CD14-positive monocyte (primary cell): ENCODE measurements around the gene ICE1. TPM values are rescaled to one million over a fixed set of nuclear protein-coding genes. Genes with fewer than 3 reads are reported as not detected.

ENCODE experiments used
- DNase-seq, 3 donors: peaks; one replicate each; pipeline ENCODE4 v3.0.0-alpha.2; 2011 to 2022
- H2AFZ ChIP-seq: 2 replicates; pipeline ENCODE4 v1.6.0; 2012; ENCODE audit warnings: mild to moderate bottlenecking, low read depth, low read length, inconsistent platforms; ENCODE audit not compliant: insufficient read depth, poor library complexity, severe bottlenecking
- H3K27ac ChIP-seq, 2 donors: 1 replicate in 1 of 2; 2 replicates in 1 of 2; pipeline ENCODE4 v1.5.1; 2012 to 2013; ENCODE audit warnings: low read length in 2 of 2, control low read depth in 1 of 2, inconsistent platforms in 1 of 2, low read depth in 1 of 2, mild to moderate bottlenecking in 1 of 2
- H3K27me3 ChIP-seq, 2 donors: one replicate each; pipeline versions ENCODE4 v1.6.0 to v1.6.1; 2011 to 2013; ENCODE audit warnings: low read length in 2 of 2; ENCODE audit not compliant: control insufficient read depth in 2 of 2, insufficient read depth in 2 of 2
- H3K36me3 ChIP-seq, 2 donors: replicated peaks in 1 of 2; 1 replicate in 1 of 2; 2 replicates in 1 of 2; pipeline versions ENCODE4 v1.5.1 to v1.6.1; 2012 to 2013; ENCODE audit warnings: low read length in 2 of 2, control low read depth in 1 of 2, inconsistent platforms in 1 of 2, mild to moderate bottlenecking in 1 of 2; ENCODE audit not compliant: insufficient read depth in 2 of 2, control insufficient read depth in 1 of 2
- H3K4me1 ChIP-seq, 2 donors: 1 replicate in 1 of 2; 2 replicates in 1 of 2; pipeline versions ENCODE4 v1.5.1 to v1.6.1; 2012 to 2013; ENCODE audit warnings: low read length in 2 of 2, control low read depth in 1 of 2, inconsistent platforms in 1 of 2, mild to moderate bottlenecking in 1 of 2, moderate library complexity in 1 of 2; ENCODE audit not compliant: insufficient read depth in 2 of 2, control insufficient read depth in 1 of 2
- H3K4me2 ChIP-seq: replicated peaks from 2 replicates; pipeline ENCODE3; 2012; ENCODE audit warnings: low read length, moderate library complexity, mild to moderate bottlenecking; ENCODE audit not compliant: poor library complexity, severe bottlenecking; ENCODE audit errors: extremely low read depth
- H3K4me3 ChIP-seq, 3 experiments: fragments of 200-600 bp in 1 of 3; sonication (generic) in 1 of 3; replicated peaks in 1 of 3; 1 replicate in 2 of 3; 2 replicates in 1 of 3; pipeline ENCODE4 v1.5.1; 2011 to 2013; ENCODE audit warnings: low read length in 3 of 3, mild to moderate bottlenecking in 3 of 3, control low read depth in 2 of 3, low read depth in 2 of 3, inconsistent platforms in 1 of 3, moderate library complexity in 1 of 3
- H3K79me2 ChIP-seq: 2 replicates; pipeline ENCODE4 v1.6.0; 2012; ENCODE audit warnings: mild to moderate bottlenecking, control low read depth, inconsistent platforms, low read length, moderate library complexity; ENCODE audit not compliant: insufficient read depth
- H3K9ac ChIP-seq: 2 replicates; pipeline ENCODE4 v1.6.0; 2017; ENCODE audit warnings: low read length, mild to moderate bottlenecking; ENCODE audit not compliant: insufficient read depth, poor library complexity, severe bottlenecking
- H3K9me3 ChIP-seq, 2 donors: replicated peaks in 1 of 2; 1 replicate in 1 of 2; 2 replicates in 1 of 2; pipeline versions ENCODE4 v1.5.1 to v1.6.1; 2012 to 2013; ENCODE audit warnings: low read length in 2 of 2, control low read depth in 1 of 2; ENCODE audit not compliant: control insufficient read depth in 1 of 2, insufficient read depth in 1 of 2
- H4K20me1 ChIP-seq: 2 replicates; pipeline ENCODE4 v1.6.0; 2012; ENCODE audit warnings: mild to moderate bottlenecking, low read length, control low read depth, moderate library complexity; ENCODE audit not compliant: insufficient read depth
- H3K27ac Mint-ChIP-seq, 7 donors: one replicate each; pipeline ENCODE4 v1.8.0; 2020; ENCODE audit warnings: mild to moderate bottlenecking in 7 of 7, mixed read lengths in 7 of 7, moderate library complexity in 6 of 7, inconsistent platforms in 2 of 7
- H3K27me3 Mint-ChIP-seq, 3 donors: one replicate each; pipeline ENCODE4 v1.8.0; 2021 to 2022; ENCODE audit warnings: low read depth in 3 of 3, mild to moderate bottlenecking in 3 of 3, mixed read lengths in 3 of 3, moderate library complexity in 3 of 3, inconsistent platforms in 1 of 3
- H3K36me3 Mint-ChIP-seq, 2 donors: one replicate each; pipeline ENCODE4 v1.8.0; 2020; ENCODE audit warnings: mixed read lengths in 2 of 2, inconsistent platforms in 1 of 2, mild to moderate bottlenecking in 1 of 2
- H3K4me1 Mint-ChIP-seq: one replicate; pipeline ENCODE4 v1.8.0; 2020; ENCODE audit warnings: mild to moderate bottlenecking, mixed read lengths
- H3K4me3 Mint-ChIP-seq, 2 donors: one replicate each; pipeline ENCODE4 v1.8.0; 2020; ENCODE audit warnings: mild to moderate bottlenecking in 2 of 2, mixed read lengths in 2 of 2, moderate library complexity in 1 of 2
- H3K9me3 Mint-ChIP-seq, 7 donors: one replicate each; pipeline ENCODE4 v1.8.0; 2020 to 2022; ENCODE audit warnings: mixed read lengths in 7 of 7, mild to moderate bottlenecking in 6 of 7, moderate library complexity in 6 of 7, inconsistent platforms in 2 of 7
- CTCF ChIP-seq: fragments of 200-600 bp; IDR thresholded peaks from one replicate; pipeline ENCODE4 v1.8.0; 2022; ENCODE audit warnings: antibody characterized with exemption, mild to moderate bottlenecking
- WGBS: methylation state at CpG from one replicate; pipeline ENCODE4 v1.1.5; 2013; ENCODE audit warnings: missing lambda C conversion rate; ENCODE audit not compliant: insufficient coverage; 5-methylcytosine and 5-hydroxymethylcytosine counted together
- intact Hi-C, 2 donors: fragments of 100-400 bp; cut with micrococcal nuclease; formaldehyde crosslinking; loops; one replicate each; pipeline versions ENCODE4 v1.15.0 to v1.15.1; 2023
- polyA plus RNA-seq, 3 donors: library from polyadenylated mRNA; depleted of rRNA in 1 of 3; unstranded in 2 of 3; stranded (reverse) in 1 of 3; fragments of 300-500 nt in 2 of 3; fragments of >200 nt in 1 of 3; fragmentation: Illumina TruSeq in 2 of 3; gene quantifications; 1 replicate in 2 of 3; 2 replicates in 1 of 3; pipeline ENCODE4 v1.2.3, GENCODE V29; 2012 to 2021

ICE1 gene
- polyA plus RNA-seq, 3 donors = 2.4 to 8.2 (median 6.4) TPM

GRCh38 chr5:5521029-5521428 lies 98.6 kb downstream of the ICE1 start:
- no peak overlapping the region for H3K9ac ChIP-seq
- TF ChIP-seq CTCF = no peak
- H3K27me3 ChIP-seq = no peaks in the 10 kb centered on the region
- Mint-ChIP-seq H3K4me3 (no peak overlapping the region), H3K36me3 (no peaks in the 10 kb centered on the region), H3K27ac (peak overlapping the region in 1 of 7 donors; percentile 0), H3K27me3 (peaks cover 0 to 3% (median 2%) of the 10 kb centered on the region in 3 donors), H3K4me1 (peaks cover 3% of the 10 kb centered on the region), H3K9me3 (peaks cover 5 to 35% (median 20%) of the 10 kb centered on the region in 7 donors)
- no peaks in the 10 kb centered on the region for H3K36me3 ChIP-seq
- no peak overlapping the region for H3K4me3 ChIP-seq
- H3K79me2 ChIP-seq = no peaks in the 10 kb centered on the region
- peaks cover 0 to 6% of the 10 kb centered on the region in 2 donors for H3K9me3 ChIP-seq
- no peak overlapping the region for H3K4me2 ChIP-seq
- H4K20me1 ChIP-seq = no peaks in the 10 kb centered on the region
- H3K27ac ChIP-seq = no peak overlapping the region
- intact Hi-C loops = no loop called here
- WGBS = no CpG with 5 or more reads among the region's 8 CpGs
- DNase-seq = no peak
- H3K4me1 ChIP-seq = no peaks in the 10 kb centered on the region
- H2AFZ ChIP-seq = no peak overlapping the region

DNA sequence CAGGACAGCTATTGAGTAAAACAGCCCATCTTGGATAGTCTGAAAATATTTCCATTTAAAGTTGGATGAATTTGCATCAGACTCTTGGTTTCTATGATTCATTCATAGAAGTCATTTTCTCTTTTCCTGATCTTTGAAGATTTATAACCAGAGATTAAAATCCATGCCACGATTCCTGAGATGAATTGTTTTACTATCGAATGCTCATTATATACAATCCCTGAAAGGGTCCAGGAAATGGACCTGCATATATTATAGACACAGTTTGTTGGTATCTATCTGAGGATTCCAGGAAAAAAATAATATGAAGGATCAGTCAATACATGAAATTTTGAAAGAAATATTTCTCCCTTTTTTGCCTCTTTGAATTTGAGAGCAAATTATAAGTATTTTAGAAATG lies 99.0 kb downstream of the ICE1 start:
- Histone ChIP-seq H3K79me2 (no peaks in the 10 kb centered on the region), H4K20me1 (no peaks in the 10 kb centered on the region), H3K27ac (no peak overlapping the region), H3K27me3 (no peaks in the 10 kb centered on the region), H2AFZ (no peak overlapping the region), H3K9me3 (peaks cover 0 to 7% of the 10 kb centered on the region in 2 donors), H3K36me3 (no peaks in the 10 kb centered on the region), H3K4me2 (no peak overlapping the region), H3K4me1 (no peaks in the 10 kb centered on the region), H3K4me3 (no peak overlapping the region), H3K9ac (no peak overlapping the region)
- WGBS = no CpG with 5 or more reads among the region's 2 CpGs
- Mint-ChIP-seq H3K27ac (no peak overlapping the region), H3K4me1 (peaks cover 3% of the 10 kb centered on the region), H3K9me3 (peaks cover 5 to 34% (median 19%) of the 10 kb centered on the region in 7 donors), H3K4me3 (no peak overlapping the region), H3K27me3 (peaks cover 0 to 3% (median 2%) of the 10 kb centered on the region in 3 donors), H3K36me3 (no peaks in the 10 kb centered on the region)
- intact Hi-C loops = no loop called here
- no peak for TF ChIP-seq CTCF
- no peak for DNase-seq
